DOHH2 (cell line): ENCODE measurements around the gene CST8.

Experiments
- EZH2phosphoT487 ChIP-seq: fragments of 200-600 bp; sonication (generic); IDR thresholded peaks from 2 replicates; pipeline ENCODE4 v1.6.1; 2017; ENCODE audit warnings: borderline replicate concordance, mild to moderate bottlenecking, antibody characterized with exemption, low read length, moderate library complexity, mixed read lengths
- TF ChIP-seq, protein P1 (sequence below): fragments of 200-600 bp; sonication (generic); IDR thresholded peaks from one replicate; pipeline ENCODE4 v1.5.1; 2014; ENCODE audit warnings: antibody characterized with exemption, mild to moderate bottlenecking, low read depth, low read length; ENCODE audit not compliant: poor library complexity, severe bottlenecking

DNA sequence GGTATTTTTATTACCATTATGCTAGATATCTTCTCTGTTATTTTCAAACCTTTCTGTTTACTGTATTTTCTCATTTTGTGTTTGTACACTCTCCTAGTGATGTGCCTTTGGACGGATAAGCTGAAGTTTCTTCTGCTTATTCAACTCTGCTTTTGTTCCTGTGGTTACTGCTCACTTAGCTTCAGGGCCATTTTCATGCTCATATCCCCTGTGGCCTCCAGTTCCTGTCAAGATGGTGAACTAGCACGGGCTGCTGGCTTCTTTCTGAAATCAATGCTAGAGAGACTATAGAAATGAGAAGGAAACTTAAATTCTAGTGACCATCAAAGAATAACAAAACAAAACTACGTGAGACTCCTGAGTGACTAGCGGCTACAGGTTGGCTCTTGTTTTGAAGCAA lies 6.8 kb upstream of the CST8 start:
- TF ChIP-seq, protein P1, sequence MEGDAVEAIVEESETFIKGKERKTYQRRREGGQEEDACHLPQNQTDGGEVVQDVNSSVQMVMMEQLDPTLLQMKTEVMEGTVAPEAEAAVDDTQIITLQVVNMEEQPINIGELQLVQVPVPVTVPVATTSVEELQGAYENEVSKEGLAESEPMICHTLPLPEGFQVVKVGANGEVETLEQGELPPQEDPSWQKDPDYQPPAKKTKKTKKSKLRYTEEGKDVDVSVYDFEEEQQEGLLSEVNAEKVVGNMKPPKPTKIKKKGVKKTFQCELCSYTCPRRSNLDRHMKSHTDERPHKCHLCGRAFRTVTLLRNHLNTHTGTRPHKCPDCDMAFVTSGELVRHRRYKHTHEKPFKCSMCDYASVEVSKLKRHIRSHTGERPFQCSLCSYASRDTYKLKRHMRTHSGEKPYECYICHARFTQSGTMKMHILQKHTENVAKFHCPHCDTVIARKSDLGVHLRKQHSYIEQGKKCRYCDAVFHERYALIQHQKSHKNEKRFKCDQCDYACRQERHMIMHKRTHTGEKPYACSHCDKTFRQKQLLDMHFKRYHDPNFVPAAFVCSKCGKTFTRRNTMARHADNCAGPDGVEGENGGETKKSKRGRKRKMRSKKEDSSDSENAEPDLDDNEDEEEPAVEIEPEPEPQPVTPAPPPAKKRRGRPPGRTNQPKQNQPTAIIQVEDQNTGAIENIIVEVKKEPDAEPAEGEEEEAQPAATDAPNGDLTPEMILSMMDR: no peak
- TF ChIP-seq EZH2phosphoT487: no peak
